Mesothelial cell of epicardium (in vitro differentiated cells): ENCODE data around the gene KLF1. TPM values are rescaled to one million over a fixed set of nuclear protein-coding genes. Genes with fewer than 3 reads are reported as not detected.
"Not testable (repeated sequence)": the region's sequence is repeated elsewhere in the genome, so short reads cannot be mapped to it uniquely, and the experiment has no call there.

Experiments
- DNase-seq, 2 experiments: peaks; one replicate each; pipeline ENCODE4 v3.0.0; 2021; ENCODE audit warnings: low spot score in 2 of 2; ENCODE audit not compliant: unreplicated experiment in 2 of 2
- H3K27ac Mint-ChIP-seq: 2 replicates; pipeline ENCODE4 v1.8.0; 2021; ENCODE audit warnings: mixed read lengths
- H3K27me3 Mint-ChIP-seq: 2 replicates; pipeline ENCODE4 v1.8.0; 2021; ENCODE audit warnings: low read depth, mixed read lengths
- H3K36me3 Mint-ChIP-seq: 2 replicates; pipeline ENCODE4 v1.8.0; 2021; ENCODE audit warnings: mixed read lengths
- H3K4me1 Mint-ChIP-seq: 2 replicates; pipeline ENCODE4 v1.8.0; 2021; ENCODE audit warnings: mixed read lengths
- H3K4me3 Mint-ChIP-seq: 2 replicates; pipeline ENCODE4 v1.8.0; 2021; ENCODE audit warnings: mild to moderate bottlenecking, moderate library complexity, mixed read lengths
- H3K9me3 Mint-ChIP-seq: 2 replicates; pipeline ENCODE4 v1.8.0; 2021; ENCODE audit warnings: mixed read lengths
- total RNA-seq: library from RNA; stranded (reverse); gene quantifications from 3 replicates; pipeline ENCODE4 v1.2.1, GENCODE V29; 2021
- TF ChIP-seq, protein P1 (sequence below): fragments of 200-600 bp; sonication (generic); IDR thresholded peaks from one replicate; pipeline ENCODE4 v1.5.0; 2021; ENCODE audit warnings: antibody characterized with exemption; ENCODE audit not compliant: unreplicated experiment

The KLF1 gene
- total RNA-seq, 1 donor from 2014 or later, result 0.13 TPM

DNA sequence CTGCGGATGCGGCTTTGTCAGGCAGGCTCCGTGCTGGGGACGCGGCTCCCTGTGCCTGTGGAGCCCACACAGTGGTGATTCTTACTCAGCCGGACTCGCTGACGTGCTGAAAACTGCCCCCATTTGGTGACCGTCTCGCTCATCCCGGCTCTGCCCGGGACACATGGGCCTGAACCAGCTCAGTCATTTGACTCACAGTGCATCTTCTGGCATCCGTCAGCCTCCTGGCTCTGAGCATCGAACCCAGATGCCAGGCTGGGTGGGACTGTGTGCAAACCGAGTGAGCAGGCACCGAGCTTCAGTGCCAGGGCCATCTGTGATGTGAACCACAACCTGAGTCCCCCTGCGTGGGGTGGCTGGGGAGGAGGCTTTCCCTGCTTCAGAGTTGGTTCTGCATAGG, 9.5 kb upstream of the KLF1 start:
- no peak overlapping the region for H3K27ac Mint-ChIP-seq
- no peak overlapping the region for H3K4me3 Mint-ChIP-seq
- no peak for DNase-seq
- H3K36me3 Mint-ChIP-seq, result peaks cover 6% of the 10 kb centered on the region
- H3K4me1 Mint-ChIP-seq, result peaks cover 9% of the 10 kb centered on the region
- H3K9me3 Mint-ChIP-seq, result no peaks in the 10 kb centered on the region
- no peaks in the 10 kb centered on the region for H3K27me3 Mint-ChIP-seq
- TF ChIP-seq, protein P1, sequence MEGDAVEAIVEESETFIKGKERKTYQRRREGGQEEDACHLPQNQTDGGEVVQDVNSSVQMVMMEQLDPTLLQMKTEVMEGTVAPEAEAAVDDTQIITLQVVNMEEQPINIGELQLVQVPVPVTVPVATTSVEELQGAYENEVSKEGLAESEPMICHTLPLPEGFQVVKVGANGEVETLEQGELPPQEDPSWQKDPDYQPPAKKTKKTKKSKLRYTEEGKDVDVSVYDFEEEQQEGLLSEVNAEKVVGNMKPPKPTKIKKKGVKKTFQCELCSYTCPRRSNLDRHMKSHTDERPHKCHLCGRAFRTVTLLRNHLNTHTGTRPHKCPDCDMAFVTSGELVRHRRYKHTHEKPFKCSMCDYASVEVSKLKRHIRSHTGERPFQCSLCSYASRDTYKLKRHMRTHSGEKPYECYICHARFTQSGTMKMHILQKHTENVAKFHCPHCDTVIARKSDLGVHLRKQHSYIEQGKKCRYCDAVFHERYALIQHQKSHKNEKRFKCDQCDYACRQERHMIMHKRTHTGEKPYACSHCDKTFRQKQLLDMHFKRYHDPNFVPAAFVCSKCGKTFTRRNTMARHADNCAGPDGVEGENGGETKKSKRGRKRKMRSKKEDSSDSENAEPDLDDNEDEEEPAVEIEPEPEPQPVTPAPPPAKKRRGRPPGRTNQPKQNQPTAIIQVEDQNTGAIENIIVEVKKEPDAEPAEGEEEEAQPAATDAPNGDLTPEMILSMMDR, result no peak

DNA sequence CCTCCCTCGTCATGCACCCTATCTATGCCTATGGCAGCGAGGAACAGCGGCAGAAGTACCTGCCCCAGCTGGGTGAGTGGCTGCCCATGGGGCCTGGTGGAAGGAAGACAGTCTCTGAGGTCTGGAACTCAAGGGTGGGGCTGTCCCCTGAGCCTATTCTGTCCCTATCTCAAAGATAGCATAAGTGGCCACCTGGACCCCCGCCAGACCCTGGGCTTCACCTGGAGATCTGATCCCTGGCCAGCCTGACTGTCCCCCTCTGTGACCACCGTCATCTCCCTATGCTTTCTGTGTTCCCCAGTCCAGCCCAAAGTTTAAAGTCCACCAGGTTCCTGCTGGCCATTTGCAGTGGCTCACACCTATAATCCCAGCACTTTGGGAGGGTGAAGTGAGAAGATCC, 6.6 kb upstream of the KLF1 start:
- Mint-ChIP-seq H3K4me3 (peak overlapping the region; percentile 91), H3K27ac (no peak overlapping the region), H3K4me1 (peaks cover 18% of the 10 kb centered on the region), H3K9me3 (no peaks in the 10 kb centered on the region), H3K36me3 (peaks cover 6% of the 10 kb centered on the region), H3K27me3 (no peaks in the 10 kb centered on the region)
- TF ChIP-seq, protein P1, result no peak
- no peak for DNase-seq

DNA sequence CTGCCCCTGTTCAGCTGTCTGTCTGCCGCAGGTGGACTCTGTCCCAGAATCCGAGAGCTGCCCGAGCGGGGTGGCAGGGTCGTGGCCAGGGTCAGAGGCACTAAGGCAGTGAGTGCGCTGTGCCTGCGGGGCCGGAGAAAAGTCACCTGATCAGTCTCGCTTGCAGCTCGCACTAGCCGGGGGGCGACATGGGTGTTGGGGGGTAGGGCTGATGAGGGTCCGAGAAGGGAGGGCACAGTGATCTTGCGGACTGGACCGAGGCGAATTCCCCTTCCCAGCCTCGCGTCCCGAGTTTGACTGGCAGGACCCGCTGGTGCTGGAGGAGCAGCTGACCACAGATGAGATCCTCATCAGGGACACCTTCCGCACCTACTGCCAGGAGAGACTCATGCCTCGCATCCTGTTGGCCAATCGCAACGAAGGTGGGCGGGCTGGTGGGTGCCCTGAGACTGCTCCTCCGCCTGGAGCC, 4.6 kb upstream of the KLF1 start:
- Mint-ChIP-seq H3K27ac (peak overlapping the region; percentile 25), H3K4me1 (peaks cover 19% of the 10 kb centered on the region), H3K27me3 (peaks cover 14% of the 10 kb centered on the region), H3K36me3 (peaks cover 6% of the 10 kb centered on the region), H3K4me3 (peak overlapping the region; percentile 91), H3K9me3 (no peaks in the 10 kb centered on the region)
- TF ChIP-seq, protein P1, result no peak
- DNase-seq, result no peak

DNA sequence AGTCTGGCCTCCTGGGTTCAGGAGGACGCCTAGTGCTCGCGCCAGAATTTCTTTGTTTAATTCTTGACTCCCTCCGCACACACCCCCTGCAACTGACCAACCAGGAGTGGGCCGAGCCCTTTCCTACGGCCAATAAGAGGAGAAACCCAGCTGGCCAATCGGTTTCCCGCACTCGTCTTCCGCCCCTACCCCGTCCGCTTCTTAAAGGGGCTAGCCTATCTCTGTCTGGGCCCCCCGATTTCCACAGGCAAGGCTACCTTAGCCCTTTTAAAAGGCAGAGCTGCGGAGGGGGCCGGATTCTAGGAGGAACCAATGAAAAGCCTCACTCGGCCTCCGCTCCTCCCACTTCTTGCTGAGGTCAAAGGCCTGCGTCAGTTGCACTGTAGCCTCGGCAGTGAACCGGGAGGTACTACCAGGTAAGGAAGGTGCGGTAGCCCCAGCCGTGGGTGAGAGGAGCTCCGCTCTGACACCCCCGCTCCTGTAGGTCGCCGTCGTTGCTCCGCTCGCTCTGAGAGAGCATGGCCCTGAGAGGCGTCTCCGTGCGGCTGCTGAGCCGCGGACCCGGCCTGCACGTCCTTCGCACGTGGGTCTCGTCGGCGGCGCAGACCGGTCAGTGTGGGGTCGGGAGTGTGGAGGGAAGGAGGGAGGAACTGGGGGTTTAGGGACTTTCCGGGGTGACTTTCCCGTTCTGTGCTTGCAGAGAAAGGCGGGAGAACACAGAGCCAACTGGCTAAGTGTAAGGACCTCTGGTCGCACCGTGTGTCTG, 4.0 kb upstream of the KLF1 start, which contains the start of gene GCDH:
GCDH (plus strand) TSS at position 374 of the 766 bp plus-strand sequence; CDS start at position 519, 145 bp downstream.
- peak; percentile 84 to 89 for DNase-seq
- TF ChIP-seq, protein P1, result no peak
- H3K4me1 Mint-ChIP-seq, result peaks cover 22% of the 10 kb centered on the region
- H3K27ac Mint-ChIP-seq, result peak within 1 kb of the TSS; percentile 84
- H3K4me3 Mint-ChIP-seq, result peak within 1 kb of the TSS; percentile 91
- H3K36me3 Mint-ChIP-seq, result peaks cover 6% of the 10 kb centered on the region
- H3K9me3 Mint-ChIP-seq, result no peaks in the 10 kb centered on the region
- peaks cover 20% of the 10 kb centered on the region for H3K27me3 Mint-ChIP-seq

DNA sequence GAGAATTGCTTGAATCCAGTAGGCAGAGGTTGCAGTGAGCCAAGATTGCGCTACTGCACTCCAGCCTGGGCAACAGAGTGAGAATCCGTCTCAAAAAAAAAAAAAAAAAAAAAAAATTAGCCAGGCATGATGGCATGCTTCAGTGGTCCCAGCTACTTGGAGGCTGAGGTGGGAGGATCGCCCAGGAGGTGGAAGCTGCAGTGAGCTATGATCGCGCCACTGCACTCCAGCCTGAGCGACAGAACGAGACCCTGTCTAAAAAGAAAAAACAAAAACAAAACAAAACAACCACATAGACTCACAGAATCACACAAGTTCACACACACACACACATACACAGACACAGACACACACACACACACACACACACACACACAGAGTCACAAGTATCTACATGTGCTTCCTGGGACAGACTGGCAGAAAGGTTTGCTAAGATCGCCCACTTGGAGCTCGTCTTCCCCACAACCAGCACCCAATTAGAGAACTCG, 3.3 kb upstream of the KLF1 start:
- peaks cover 22% of the 10 kb centered on the region for H3K27me3 Mint-ChIP-seq
- H3K4me1 Mint-ChIP-seq, result peaks cover 22% of the 10 kb centered on the region
- DNase-seq, H3K9me3 Mint-ChIP-seq, H3K36me3 Mint-ChIP-seq: not testable (repeated sequence)
- H3K27ac Mint-ChIP-seq, result peak overlapping the region; percentile 84
- H3K4me3 Mint-ChIP-seq, result peak overlapping the region; percentile 91

DNA sequence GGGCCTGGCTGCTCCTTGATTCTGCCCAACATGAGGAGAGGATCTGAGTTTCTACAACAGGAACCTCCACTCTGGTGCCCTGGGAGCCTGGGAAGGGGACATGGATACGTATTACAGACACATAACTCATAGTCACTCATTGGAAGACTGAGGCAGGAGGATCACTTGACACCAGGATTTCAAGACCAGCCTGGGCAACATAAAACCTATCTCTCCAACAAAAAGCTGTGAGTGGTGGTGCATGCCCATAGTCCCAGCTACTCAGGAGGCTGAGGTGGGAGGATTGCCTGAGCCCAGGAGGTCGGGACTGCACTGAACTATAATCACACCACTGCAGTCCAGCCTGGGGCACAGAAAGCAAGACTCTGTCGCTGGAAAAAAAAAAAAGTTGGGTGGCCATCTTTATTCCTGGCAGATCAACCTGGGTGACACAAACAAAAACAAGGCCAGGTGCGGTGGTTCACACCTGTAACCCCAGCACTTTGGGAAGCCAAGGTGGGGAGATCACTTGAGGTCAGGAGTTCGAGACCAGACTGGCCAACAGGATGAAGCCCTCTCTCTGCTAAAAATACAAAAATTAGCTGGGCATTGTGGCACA, 1.1 kb upstream of the KLF1 start:
- H3K27ac Mint-ChIP-seq, result no peak overlapping the region
- H3K36me3 Mint-ChIP-seq, result peaks cover 2% of the 10 kb centered on the region
- peaks cover 4% of the 10 kb centered on the region for H3K9me3 Mint-ChIP-seq
- no peak overlapping the region for H3K4me3 Mint-ChIP-seq
- no peak for DNase-seq
- TF ChIP-seq, protein P1, result no peak
- H3K27me3 Mint-ChIP-seq, result peaks cover 45% of the 10 kb centered on the region
- H3K4me1 Mint-ChIP-seq, result peaks cover 26% of the 10 kb centered on the region
